ENCODE results near the gene OASL.

The OASL gene

DNA sequence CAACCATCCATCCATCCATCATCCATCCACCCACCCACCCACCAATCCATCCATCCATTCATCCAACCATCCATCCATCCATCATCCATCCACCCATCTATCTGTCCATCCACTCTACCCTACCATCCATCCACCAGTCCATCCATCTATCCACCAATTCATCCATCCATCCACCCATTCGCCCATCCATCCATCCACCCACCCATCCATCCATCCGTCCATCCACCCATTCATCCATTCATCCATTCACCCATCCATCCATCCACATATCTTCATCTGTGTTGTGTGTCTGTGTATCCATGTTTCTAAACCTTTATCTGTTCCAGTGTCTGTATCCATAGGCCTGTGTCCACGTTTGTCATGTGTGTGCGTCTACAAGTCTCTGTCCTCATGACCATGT lies 50.8 kb downstream of the OASL start:
- DNase-seq = no peak

DNA sequence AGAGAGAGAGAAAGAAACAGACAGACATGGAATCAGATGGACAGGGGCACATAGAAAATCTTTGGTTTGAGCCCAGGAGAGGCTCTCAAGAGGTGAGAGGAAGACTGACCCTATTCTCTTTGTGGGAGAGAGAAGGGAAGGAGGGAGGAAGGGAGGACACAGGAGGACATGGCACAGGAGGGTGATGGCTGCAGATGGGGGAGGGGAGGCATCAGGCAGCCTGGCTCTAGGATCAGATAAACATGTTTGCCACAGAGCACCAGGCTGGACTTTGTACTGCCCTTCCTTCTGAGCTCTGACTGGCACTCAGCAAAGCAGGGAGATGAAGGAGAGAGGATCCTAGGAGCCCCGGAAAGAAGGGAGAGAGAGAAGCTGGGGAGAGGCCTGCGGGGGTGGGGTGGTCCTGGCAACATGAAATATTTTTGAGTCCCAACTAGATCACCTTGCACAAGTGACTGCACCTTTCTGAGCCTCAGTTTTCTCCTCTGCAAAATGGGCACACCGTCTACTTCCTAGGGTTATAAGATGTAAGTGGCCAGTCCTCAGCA lies 54.6 kb downstream of the OASL start:
- no peak for DNase-seq

DNA sequence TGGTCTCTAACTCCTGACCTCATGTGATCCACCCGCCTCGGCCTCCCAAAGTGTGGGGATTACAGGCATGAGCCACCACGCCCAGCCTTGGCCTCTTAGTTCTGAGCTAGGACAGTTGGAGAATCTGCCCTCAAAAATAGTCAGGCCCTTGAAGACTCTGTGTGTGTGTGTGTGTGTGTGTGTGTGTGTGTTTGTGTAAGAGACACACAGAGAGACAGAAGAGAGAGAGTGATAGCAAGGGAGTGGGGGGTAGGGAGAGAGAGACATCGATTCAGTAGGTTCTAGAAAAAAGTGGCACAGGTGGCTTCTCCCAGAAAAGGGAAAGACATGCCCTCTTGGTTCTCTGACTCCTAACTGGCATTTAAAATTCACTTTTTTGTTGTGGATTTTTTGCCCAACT lies 55.3 kb downstream of the OASL start:
- DNase-seq = no peak

DNA sequence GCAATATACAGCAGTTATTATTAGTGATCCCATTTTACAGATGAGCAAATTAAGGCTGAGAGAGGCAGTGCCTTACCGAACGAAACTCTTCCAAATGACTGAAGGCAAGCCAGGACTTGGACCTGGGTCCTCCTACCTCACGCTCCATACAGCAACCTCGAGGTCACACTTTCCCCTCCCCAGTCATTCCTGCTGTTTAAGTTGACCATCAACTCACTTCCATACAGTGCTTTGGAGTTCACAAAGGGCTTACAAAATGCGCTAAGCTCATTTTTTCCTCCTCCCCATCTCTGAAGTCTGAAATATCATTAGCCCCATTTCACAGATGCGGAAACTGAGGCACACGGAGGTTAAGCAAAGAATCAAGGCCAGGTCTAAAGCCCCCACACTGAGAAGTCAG lies 56.4 kb downstream of the OASL start:
- no peak for DNase-seq

DNA sequence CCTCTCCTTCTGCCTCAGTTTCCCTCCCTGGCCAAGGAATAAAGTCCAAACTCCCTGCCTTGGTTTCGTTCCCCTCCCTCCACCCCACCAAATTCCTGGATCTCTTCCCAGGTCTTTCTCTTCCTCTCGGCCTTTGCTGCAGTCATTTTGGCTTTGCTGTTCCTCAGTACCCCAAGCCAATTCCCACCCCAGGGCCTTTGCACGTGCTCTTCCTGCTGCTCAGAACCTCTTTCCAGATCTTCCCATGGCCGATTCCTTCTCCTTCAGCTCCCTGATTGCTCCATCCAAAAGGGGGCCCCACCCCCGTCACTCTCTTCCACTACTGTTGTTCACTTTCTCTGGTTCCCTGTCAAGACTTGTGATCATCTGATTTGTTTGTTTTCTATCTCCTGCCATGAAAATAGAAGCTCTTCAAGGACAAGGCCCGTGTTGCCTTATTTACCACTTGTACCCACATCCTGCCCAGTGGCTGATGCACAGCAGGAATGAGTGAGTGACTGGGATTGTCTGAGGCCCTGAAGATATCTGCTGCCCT lies 57.6 kb downstream of the OASL start:
- DNase-seq = no peak

DNA sequence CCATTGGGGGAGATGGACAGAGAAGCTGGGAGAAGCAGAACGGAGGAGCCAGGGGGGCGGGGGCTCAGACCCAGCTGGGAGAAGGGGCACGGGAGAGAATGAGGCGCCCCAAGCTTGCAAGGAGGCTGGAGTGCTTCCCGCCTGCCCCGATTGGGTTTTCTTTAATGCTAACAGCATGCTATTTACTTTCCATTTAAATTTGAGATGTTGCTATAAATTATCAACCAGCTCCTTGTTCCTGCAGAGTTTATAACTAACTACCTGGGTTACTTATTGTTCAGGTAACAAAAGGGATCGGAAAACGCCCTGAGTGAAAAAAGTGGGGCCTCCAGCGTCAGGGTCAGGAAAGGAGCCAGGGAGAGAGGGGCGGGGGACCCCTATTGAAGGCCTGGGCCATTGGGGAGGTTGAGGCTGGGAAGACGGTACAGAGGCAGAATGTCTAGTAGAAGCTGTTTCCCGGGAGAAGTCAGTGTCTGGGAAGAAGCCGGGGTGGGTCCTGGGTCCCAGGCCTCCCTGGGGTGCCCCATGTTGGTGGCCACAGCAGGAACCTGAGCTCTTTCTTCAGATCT lies 58.2 kb downstream of the OASL start:
- DNase-seq = no peak

DNA sequence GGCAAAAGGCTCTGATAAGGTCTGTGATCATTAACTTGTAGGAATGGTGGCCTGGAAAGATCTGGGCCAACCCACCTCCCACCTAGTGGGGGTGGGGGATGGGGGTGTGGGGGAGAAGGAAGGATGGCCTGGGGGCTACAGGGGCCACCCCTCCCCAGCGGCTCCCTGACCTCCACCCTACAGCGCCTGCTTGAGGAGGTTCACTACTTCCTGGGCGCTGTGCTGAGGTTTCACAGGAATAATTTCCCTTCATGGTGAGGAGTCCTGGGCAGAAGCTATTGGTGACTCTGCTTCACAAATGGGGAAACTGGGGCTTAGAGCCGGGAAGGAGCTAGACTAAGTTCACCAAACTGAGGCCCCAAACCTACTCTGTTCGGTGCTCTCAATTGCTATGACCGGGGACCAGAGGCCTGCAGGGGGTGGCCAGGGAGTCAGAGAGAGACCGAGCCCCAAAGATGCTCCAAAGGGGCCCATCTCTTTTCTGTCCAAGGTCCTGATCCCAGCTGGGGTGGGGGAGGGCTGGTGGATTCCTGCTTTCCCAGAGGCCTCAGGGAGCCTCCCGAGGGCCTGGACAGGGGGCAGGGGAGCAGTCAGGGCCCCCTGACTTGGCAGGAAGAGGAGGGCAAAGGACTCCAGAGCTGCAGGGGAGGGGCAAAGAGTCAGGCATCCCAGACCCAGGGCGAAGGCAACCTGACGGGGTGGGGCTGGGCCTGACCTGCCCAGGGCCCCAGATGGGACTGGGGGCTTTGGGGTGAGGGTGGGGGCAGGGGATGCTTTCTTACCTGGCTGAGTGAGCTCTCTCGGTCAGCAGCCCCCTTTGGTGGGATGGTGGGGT lies 59.0 kb downstream of the OASL start:
- no peak for DNase-seq

DNA sequence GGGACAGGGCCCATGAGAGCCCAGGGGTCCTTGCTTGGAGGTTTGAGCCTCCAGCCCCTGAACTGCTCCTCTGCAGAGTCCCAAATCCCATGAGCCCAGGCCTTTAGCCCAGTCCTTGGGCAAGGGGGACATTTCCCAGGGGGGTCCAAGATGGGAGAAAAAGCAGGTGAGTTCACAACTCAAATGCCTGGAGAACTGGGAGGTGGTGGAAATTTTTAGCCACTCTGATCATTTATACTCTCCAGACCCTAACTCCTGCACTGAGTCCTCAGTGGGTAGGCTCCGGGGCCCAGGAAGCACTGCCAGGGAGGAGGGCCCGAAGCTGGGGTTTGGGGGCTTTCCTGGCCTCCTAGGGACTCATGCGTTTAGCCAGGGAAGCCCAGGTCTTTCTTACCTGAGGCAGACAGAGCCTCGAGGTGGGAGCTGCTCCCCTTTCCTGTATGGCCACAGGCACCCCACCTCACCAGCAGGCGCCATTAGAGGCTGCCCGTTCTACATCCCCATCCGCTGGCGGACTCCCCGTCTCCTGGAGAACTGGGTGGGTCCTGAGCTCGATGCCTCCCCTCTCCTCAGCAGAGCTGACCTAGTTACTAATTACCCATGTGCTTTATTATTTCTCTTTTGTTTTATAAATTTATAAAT lies 59.7 kb downstream of the OASL start:
- no peak for DNase-seq

DNA sequence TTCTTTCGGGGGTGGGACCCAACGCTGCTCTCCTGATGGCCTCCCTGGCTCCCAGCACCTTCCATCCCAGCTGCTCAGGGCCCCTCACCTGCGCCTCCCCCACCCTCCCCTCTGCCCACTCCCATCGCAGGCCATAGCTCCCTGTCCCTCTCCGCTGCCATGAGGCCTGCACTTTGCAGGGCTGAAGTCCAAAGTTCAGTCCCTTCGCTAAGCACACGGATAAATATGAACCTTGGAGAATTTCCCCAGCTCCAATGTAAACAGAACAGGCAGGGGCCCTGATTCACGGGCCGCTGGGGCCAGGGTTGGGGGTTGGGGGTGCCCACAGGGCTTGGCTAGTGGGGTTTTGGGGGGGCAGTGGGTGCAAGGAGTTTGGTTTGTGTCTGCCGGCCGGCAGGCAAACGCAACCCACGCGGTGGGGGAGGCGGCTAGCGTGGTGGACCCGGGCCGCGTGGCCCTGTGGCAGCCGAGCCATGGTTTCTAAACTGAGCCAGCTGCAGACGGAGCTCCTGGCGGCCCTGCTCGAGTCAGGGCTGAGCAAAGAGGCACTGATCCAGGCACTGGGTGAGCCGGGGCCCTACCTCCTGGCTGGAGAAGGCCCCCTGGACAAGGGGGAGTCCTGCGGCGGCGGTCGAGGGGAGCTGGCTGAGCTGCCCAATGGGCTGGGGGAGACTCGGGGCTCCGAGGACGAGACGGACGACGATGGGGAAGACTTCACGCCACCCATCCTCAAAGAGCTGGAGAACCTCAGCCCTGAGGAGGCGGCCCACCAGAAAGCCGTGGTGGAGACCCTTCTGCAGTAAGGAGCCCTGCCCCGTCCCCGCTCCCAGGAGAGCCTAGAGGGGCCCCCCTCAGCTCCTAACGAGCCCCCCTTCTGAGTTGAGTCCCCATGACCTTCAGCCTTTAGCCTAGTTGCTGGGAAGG lies 60.5 kb downstream of the OASL start, which contains the start of gene HNF1A:
HNF1A (plus strand) TSS at position 248 of the 924 bp plus-strand sequence; CDS start at position 474, 226 bp downstream.
- DNase-seq = no peak

DNA sequence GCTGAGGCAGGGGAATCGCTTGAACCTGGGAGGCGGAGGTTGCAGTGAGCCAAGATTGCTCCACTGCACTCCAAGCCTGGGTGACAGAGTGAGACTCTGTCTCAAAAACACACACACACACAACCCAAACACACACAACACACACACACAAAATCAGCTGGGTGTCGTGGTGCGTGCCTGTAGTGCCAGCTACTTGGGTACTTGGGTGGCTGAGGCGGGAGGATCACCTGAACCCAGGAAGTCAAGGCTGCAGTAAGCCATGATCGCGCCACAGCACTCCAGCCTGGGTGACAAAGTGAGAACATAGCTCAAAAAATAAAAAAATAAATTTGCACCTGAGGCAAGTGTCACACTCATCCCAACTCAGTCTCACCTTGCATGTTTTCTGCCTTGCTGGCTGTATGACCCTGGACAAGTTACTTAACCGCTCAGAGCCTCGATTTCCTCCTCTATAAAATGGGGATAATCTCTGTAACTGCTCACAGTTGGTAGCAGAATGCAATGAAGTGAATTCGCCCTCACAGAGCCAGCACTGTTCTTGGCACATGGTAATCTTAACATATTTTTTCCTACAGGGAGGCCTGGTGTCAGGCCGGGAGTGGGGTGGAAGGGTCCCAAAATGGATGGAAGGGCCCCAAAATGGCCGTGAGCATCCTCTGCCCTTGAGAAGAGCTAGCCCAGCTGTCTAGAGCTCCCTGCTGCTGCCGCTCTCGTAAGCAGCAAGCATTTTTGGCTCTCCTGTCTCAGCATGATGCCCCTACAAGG lies 61.3 kb downstream of the OASL start:
- DNase-seq = no peak

DNA sequence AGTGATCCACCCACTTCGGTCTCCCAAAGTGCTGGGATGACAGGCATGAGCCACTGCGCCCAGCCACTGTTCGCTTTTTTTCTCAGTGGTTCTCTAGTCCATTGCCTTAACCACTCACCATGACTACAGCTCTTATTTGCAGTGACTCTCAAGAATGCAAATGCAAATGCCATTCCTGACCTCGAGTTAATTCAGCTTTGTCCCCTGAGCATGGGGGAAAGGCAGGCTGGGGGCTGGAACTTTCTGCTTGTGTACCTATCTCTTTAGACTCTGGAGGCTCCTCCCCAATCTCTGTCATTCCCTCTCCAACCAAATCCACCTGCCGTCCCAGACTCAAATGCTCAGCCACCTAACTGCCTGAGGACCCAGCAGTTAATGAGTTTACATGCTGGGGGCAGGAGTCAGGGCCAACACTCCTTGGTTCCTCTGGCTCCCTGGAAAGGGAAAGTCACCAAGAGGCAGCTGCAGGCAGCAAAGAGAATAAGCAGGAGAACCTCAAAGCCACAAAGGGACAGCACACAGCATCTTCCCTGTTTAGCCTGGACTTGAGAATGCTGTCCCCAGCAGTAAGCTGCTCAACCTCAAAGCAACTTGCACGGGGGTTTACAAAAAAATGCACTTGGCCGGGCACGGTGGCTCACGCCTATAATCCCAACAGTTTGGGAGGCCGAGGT lies 66.0 kb downstream of the OASL start:
- DNase-seq = no peak

DNA sequence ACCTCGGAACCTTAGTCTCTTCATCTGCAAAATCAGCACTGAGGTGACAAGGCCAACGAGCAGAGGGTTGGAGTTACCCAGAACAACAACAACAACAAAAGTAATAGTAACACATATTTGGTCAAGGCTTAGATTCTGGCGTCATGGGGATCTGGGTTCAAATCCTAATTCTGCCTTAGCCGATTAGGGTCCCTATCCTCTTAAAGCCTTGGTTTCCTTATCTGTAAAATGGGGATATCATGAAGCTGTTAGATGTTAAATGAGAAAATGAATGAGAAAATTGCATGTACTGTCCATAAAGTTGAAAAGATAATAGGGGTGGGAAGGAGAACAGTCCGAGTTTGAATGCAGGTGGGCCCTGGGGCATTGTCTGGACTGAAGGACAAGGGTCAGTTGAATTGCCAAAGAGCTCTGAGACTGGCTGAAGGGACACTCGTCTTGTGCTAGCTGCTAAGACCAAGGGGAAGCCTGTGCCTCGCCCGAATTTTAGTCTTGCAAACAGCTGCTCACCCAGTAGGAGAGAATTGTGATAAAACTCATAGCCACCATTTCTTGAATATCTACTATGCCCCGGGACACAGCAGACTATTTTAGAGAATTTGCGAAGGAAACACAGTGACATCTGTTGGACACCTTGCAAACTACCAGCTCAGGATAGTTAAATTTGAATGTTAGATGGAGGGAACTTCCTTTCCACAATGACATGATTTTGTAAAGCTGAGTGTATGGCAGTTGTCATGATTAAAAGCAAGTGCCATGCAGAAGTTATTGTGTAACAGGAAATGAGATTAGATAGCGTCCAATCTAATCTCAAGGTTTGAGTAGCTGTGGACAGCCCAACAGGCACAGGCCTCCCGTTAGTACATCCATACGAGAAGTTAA lies 67.5 kb downstream of the OASL start:
- DNase-seq = peak; percentile 25

DNA sequence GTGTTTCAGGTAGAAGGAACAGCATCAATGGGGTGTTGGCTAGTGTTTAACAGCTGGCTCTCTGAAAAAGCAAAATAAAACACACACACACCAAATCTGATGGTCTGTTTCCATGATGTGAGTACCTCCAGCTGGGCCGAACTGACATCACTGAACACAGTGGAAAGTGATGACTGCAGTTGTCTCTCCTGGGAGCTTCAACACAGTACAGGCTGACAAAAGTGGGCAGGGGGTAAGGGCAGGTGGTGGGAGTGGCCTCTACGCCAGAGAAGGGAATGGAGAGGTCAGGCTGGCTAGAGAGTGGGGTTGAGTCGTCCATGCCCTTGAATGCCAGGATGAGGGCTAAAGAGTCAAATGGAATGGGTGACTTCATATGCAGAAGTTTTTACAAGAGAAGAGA lies 68.7 kb downstream of the OASL start:
- DNase-seq = no peak

Data from NCI-H1048 (cell line).